ENCODE data around the gene MYH16.
"Not testable (repeated sequence)": the region's sequence is repeated elsewhere in the genome, so short reads cannot be mapped to it uniquely, and the experiment has no call there.

The MYH16 gene

DNA sequence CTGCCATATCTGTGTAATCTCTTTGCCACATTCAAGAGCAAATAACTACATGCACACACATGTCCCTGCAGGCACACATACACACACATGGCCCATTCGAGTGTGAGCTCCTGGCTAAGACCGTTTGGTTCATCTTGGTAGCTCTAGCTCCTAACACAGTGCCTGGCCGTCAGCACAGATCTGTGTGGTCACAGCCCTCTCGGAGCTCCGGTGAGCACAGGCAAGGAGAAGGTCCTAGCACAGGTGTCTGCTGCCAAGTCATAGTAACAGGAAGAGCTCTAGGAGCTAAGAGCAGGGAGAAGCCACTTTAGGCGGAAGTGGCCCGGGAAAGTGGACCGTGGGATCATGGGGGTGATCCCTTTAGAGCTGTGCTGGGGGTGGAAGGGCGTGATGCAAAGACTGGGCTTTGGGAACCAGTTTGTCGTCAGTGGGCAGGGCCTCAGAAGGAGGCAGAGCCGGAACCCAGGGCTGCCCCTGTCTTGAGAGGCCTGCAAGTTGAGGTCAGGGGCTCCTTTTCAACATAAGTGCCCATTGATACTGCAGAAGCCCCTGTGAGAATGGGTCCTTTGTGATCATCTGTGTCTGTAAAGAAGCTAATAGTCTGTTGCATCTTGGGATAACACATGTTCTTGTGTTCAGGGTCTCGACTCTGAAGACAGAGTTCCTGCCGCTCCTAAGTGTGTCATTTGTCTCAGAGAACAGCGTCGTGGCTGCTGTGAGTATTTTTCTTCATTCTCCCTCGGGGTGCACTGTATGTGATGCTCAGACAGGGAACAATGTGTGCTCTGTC, 85.3 kb downstream of the MYH16 start:
- no peak for DNase-seq

DNA sequence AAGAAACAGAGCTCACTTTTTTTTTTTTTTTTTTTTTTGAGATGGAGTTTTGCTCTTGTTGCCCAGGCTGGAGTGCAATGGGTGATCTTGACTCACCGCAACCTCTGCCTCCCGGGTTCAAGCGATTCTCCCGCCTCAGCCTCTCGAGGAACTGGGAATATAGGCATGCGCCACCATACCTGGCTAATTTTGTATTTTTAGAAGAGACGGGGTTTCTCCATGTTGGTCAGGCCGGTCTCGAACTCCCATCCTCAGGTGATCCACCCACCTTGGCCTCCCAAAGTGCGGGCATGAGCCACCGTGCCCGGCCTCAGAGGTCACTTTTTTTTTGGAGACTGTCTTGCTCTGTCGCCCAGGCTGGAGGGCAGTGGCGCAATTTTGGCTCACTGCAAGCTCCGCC, 85.9 kb downstream of the MYH16 start:
- DNase-seq: not testable (repeated sequence)

DNA sequence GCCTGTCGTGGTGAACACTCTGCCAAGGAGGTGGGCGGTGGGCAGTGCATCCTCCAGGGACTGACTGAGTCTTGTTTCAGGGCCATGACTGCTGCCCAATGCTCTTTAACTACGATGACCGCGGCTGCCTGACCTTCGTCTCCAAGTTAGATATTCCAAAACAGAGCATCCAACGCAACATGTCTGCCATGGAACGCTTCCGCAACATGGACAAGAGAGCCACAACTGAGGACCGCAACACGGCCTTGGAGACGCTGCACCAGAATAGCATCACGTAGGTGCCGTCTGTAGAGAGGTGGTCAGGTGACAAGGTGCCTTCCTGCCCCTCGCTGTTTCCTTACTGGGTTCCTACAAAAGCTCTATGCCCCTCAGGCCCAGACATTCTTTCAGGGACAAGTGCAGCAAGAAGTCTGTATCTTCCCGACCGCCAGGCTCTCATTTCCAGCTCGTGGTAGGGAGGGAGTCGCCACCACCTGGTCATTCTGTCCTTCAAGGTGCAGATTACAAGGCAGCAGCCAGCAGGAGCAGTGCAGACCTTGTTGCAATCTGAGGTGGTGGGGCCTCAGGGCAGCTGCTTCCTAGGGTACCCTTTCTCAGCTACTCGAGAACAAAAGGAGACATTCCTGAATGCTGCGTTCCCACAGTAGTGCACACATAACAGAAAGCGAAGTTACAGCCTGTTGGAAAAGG, 87.0 kb downstream of the MYH16 start:
- no peak for DNase-seq
